ENCODE measurements around the gene CEP83. TPM values are rescaled to one million over a fixed set of nuclear protein-coding genes. Genes with fewer than 3 reads are reported as not detected.
"Not testable (repeated sequence)": the region's sequence is repeated elsewhere in the genome, so short reads cannot be mapped to it uniquely, and the experiment has no call there.

CEP83 gene
- polyA plus RNA-seq, 1 donor from 2014 or later = 19.5 TPM

DNA sequence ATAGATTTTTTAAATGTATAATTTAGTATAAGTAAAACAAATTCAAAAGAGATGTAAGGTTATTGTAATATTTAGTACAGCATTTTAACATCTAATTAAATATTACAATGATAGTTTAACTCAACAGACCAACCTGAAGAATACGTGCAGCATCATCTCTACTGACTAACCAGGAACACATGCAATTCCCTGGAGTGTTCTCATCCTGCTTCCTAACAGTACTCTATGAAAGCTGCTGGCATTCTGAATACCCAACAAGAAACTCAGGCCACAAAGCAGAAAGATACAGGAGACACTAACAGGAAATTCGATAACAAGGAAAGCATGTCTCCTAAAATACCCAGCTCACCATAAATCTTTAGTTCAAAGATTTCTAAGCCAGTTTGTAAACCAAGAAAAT, 58.3 kb downstream of the CEP83 start:
- Histone ChIP-seq H3K36me3 (ENCODE audit: insufficient read depth, low read length) (peaks cover 6% of the 10 kb centered on the region), H2AFZ (ENCODE audit: low read depth, low read length) (no peak overlapping the region), H3K9me3 (ENCODE audit: low read length) (no peaks in the 10 kb centered on the region), H3K27me3 (ENCODE audit: insufficient read depth, low read depth, low read length) (no peaks in the 10 kb centered on the region), H3K27ac (ENCODE audit: low read length) (no peak overlapping the region), H3K9ac (ENCODE audit: low read length) (no peak overlapping the region), H3F3A (ENCODE audit: insufficient read depth, low read length, poor library complexity, severe bottlenecking) (no peaks in the 10 kb centered on the region), H3K9me2 (ENCODE audit: insufficient read depth, low read length) (no peaks in the 10 kb centered on the region), H3K4me2 (ENCODE audit: low read length) (no peak overlapping the region), H3K4me3 (ENCODE audit: low read length) (no peak overlapping the region), H3K79me2 (replicated peaks; ENCODE audit: insufficient read depth, low read length) (no peaks in the 10 kb centered on the region), H4K20me1 (ENCODE audit: insufficient read depth) (no peaks in the 10 kb centered on the region)
- TF ChIP-seq MXI1 (conservative IDR thresholded peaks at IDR 0.05; ENCODE audit: poor library complexity, severe bottlenecking) = no peak
- no peak for TF ChIP-seq EP300 (conservative IDR thresholded peaks at IDR 0.05; ENCODE audit: poor library complexity, severe bottlenecking)

DNA sequence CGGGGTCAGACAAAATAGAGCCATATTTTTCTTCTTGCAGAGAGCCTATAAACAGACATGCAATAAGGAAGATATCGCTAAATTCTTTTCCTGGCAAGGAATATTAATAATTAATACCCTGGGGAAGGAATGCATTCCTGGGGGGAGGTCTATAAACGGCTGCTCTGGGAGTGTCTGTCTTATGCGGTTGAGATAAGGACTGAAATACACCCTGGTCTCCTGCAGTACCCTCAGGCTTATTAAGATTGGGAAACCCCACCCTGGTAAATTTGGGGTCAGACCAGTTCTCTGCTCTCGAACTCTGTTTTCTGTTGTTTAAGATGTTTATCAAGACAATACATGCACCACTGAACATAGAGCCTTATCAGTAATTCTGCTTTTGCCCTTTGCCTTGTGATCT, 61.0 kb downstream of the CEP83 start:
- H3K9me3 ChIP-seq (ENCODE audit: low read length); H3K9me2 ChIP-seq (ENCODE audit: insufficient read depth, low read length); H3K4me2 ChIP-seq (ENCODE audit: low read length): not testable (repeated sequence)

GRCh38 chr12:94397401-94397800, 62.3 kb downstream of the CEP83 start:
- Histone ChIP-seq H3K4me3 (ENCODE audit: low read length) (no peak overlapping the region), H3K36me3 (ENCODE audit: insufficient read depth, low read length) (peaks cover 6% of the 10 kb centered on the region), H3F3A (ENCODE audit: insufficient read depth, low read length, poor library complexity, severe bottlenecking) (no peaks in the 10 kb centered on the region), H3K27ac (ENCODE audit: low read length) (no peak overlapping the region), H2AFZ (ENCODE audit: low read depth, low read length) (no peak overlapping the region), H3K4me2 (ENCODE audit: low read length) (no peak overlapping the region), H3K9me2 (ENCODE audit: insufficient read depth, low read length) (no peaks in the 10 kb centered on the region), H3K9me3 (ENCODE audit: low read length) (no peaks in the 10 kb centered on the region), H3K27me3 (ENCODE audit: insufficient read depth, low read depth, low read length) (no peaks in the 10 kb centered on the region), H3K9ac (ENCODE audit: low read length) (no peak overlapping the region), H4K20me1 (ENCODE audit: insufficient read depth) (no peaks in the 10 kb centered on the region), H3K79me2 (replicated peaks; ENCODE audit: insufficient read depth, low read length) (no peaks in the 10 kb centered on the region)
- no peak for TF ChIP-seq POLR2AphosphoS5 (IDR thresholded peaks at IDR 0.05)

More for the DNA sequence above, 61.0 kb downstream of the CEP83 start:
- H3K36me3 ChIP-seq (ENCODE audit: insufficient read depth, low read length); H3K4me3 ChIP-seq (ENCODE audit: low read length); H3F3A ChIP-seq (ENCODE audit: insufficient read depth, low read length, poor library complexity, severe bottlenecking); H3K27me3 ChIP-seq (ENCODE audit: insufficient read depth, low read depth, low read length); H3K27ac ChIP-seq (ENCODE audit: low read length); H3K79me2 ChIP-seq (replicated peaks; ENCODE audit: insufficient read depth, low read length); H3K9ac ChIP-seq (ENCODE audit: low read length); H2AFZ ChIP-seq (ENCODE audit: low read depth, low read length); H4K20me1 ChIP-seq (ENCODE audit: insufficient read depth): not testable (repeated sequence)

DNA sequence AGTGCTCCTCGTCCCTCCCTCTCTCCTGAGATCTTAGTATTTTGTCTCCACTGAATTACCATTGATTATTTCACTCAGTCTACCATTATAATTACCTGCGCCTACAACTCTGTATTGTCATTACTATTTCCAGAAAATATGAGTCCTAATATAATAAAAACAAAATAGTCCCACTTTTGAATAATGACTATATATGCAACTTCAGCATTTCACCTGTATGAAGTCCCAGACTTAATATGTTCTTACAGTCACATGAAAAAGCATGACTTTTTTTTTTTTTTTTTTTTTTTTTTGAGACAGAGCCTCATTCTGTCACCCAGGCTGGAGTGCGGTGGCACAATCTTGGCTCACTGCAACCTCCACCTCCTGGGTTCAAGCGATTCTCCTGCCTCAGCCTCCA, 63.7 kb downstream of the CEP83 start:
- H3K9me3 ChIP-seq (ENCODE audit: low read length) = not testable (repeated sequence)

GRCh38 chr12:94390130-94390485, 69.6 kb downstream of the CEP83 start:
- no peaks in the 10 kb centered on the region for H3F3A ChIP-seq (ENCODE audit: insufficient read depth, low read length, poor library complexity, severe bottlenecking)
- TF ChIP-seq EZH2 (IDR thresholded peaks at IDR 0.05; ENCODE audit: borderline replicate concordance, insufficient read depth, low read length, poor library complexity, severe bottlenecking) (no peak), RAD21 (conservative IDR thresholded peaks at IDR 0.05) (no peak), TAF1 (IDR thresholded peaks at IDR 0.05; ENCODE audit: low read depth) (no peak), SMC3 (conservative IDR thresholded peaks at IDR 0.05; ENCODE audit: poor library complexity) (no peak), MXI1 (conservative IDR thresholded peaks at IDR 0.05; ENCODE audit: poor library complexity, severe bottlenecking) (no peak), POLR2AphosphoS5 (IDR thresholded peaks at IDR 0.05) (no peak), EP300 (conservative IDR thresholded peaks at IDR 0.05; ENCODE audit: poor library complexity, severe bottlenecking) (no peak)
- TF ChIP-seq, protein P1, sequence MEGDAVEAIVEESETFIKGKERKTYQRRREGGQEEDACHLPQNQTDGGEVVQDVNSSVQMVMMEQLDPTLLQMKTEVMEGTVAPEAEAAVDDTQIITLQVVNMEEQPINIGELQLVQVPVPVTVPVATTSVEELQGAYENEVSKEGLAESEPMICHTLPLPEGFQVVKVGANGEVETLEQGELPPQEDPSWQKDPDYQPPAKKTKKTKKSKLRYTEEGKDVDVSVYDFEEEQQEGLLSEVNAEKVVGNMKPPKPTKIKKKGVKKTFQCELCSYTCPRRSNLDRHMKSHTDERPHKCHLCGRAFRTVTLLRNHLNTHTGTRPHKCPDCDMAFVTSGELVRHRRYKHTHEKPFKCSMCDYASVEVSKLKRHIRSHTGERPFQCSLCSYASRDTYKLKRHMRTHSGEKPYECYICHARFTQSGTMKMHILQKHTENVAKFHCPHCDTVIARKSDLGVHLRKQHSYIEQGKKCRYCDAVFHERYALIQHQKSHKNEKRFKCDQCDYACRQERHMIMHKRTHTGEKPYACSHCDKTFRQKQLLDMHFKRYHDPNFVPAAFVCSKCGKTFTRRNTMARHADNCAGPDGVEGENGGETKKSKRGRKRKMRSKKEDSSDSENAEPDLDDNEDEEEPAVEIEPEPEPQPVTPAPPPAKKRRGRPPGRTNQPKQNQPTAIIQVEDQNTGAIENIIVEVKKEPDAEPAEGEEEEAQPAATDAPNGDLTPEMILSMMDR (IDR thresholded peaks at IDR 0.05; ENCODE audit: poor library complexity, severe bottlenecking) = no peak
- TF ChIP-seq, protein P2, sequence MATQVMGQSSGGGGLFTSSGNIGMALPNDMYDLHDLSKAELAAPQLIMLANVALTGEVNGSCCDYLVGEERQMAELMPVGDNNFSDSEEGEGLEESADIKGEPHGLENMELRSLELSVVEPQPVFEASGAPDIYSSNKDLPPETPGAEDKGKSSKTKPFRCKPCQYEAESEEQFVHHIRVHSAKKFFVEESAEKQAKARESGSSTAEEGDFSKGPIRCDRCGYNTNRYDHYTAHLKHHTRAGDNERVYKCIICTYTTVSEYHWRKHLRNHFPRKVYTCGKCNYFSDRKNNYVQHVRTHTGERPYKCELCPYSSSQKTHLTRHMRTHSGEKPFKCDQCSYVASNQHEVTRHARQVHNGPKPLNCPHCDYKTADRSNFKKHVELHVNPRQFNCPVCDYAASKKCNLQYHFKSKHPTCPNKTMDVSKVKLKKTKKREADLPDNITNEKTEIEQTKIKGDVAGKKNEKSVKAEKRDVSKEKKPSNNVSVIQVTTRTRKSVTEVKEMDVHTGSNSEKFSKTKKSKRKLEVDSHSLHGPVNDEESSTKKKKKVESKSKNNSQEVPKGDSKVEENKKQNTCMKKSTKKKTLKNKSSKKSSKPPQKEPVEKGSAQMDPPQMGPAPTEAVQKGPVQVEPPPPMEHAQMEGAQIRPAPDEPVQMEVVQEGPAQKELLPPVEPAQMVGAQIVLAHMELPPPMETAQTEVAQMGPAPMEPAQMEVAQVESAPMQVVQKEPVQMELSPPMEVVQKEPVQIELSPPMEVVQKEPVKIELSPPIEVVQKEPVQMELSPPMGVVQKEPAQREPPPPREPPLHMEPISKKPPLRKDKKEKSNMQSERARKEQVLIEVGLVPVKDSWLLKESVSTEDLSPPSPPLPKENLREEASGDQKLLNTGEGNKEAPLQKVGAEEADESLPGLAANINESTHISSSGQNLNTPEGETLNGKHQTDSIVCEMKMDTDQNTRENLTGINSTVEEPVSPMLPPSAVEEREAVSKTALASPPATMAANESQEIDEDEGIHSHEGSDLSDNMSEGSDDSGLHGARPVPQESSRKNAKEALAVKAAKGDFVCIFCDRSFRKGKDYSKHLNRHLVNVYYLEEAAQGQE (IDR thresholded peaks at IDR 0.05; ENCODE audit: borderline replicate concordance) = no peak
- no peaks in the 10 kb centered on the region for H4K20me1 ChIP-seq (ENCODE audit: insufficient read depth)
- no peak overlapping the region for H3K4me2 ChIP-seq (ENCODE audit: low read length)
- no peaks in the 10 kb centered on the region for H3K36me3 ChIP-seq (ENCODE audit: insufficient read depth, low read length)
- H2AFZ ChIP-seq (ENCODE audit: low read depth, low read length) = no peak overlapping the region
- H3K9me2 ChIP-seq (ENCODE audit: insufficient read depth, low read length) = no peaks in the 10 kb centered on the region
- H3K27ac ChIP-seq (ENCODE audit: low read length) = no peak overlapping the region
- H3K4me3 ChIP-seq (ENCODE audit: low read length) = no peak overlapping the region
- no peak overlapping the region for H3K9ac ChIP-seq (ENCODE audit: low read length)
- H3K79me2 ChIP-seq (replicated peaks; ENCODE audit: insufficient read depth, low read length) = no peaks in the 10 kb centered on the region
- no peaks in the 10 kb centered on the region for H3K9me3 ChIP-seq (ENCODE audit: low read length)
- no peaks in the 10 kb centered on the region for H3K27me3 ChIP-seq (ENCODE audit: insufficient read depth, low read depth, low read length)

More for the DNA sequence above, 63.7 kb downstream of the CEP83 start:
- H3K4me2 ChIP-seq (ENCODE audit: low read length); H3K4me3 ChIP-seq (ENCODE audit: low read length); H4K20me1 ChIP-seq (ENCODE audit: insufficient read depth); H3K79me2 ChIP-seq (replicated peaks; ENCODE audit: insufficient read depth, low read length); H3K9ac ChIP-seq (ENCODE audit: low read length); H3K36me3 ChIP-seq (ENCODE audit: insufficient read depth, low read length); H3K27me3 ChIP-seq (ENCODE audit: insufficient read depth, low read depth, low read length); H3F3A ChIP-seq (ENCODE audit: insufficient read depth, low read length, poor library complexity, severe bottlenecking); H3K9me2 ChIP-seq (ENCODE audit: insufficient read depth, low read length); H3K27ac ChIP-seq (ENCODE audit: low read length); H2AFZ ChIP-seq (ENCODE audit: low read depth, low read length): not testable (repeated sequence)

All from neural cell (in vitro differentiated cells).